Left lung (tissue), 10 donors: ENCODE results near the gene HNRNPK. TPM values are rescaled to one million over a fixed set of nuclear protein-coding genes. Genes with fewer than 3 reads are reported as not detected.

Source experiments
- ATAC-seq: fragments of 200-7000 bp; cut with Tn5 transposase; one replicate; pipeline ENCODE4 v1.9.1; 2020; ENCODE audit warnings: moderate library complexity
- DNase-seq, 4 donors: peaks; one replicate each; pipeline ENCODE4 v3.0.0-alpha.2; 2013 to 2020
- H3K27ac ChIP-seq, 2 donors: fragments of 200-600 bp; sonication (generic) in 1 of 2; one replicate each; pipeline versions ENCODE4 v1.5.0 to v1.8.0; 2020 to 2021
- H3K27me3 ChIP-seq, 2 donors: fragments of 200-600 bp; sonication (generic) in 1 of 2; one replicate each; pipeline versions ENCODE4 v1.5.0 to v1.8.0; 2020 to 2021
- H3K36me3 ChIP-seq, 2 donors: fragments of 200-600 bp; sonication (generic) in 1 of 2; one replicate each; pipeline versions ENCODE4 v1.5.0 to v1.8.0; 2020 to 2021
- H3K4me1 ChIP-seq, 2 donors: fragments of 200-600 bp; one replicate each; pipeline ENCODE4 v1.8.0; 2021
- H3K4me3 ChIP-seq, 2 donors: fragments of 200-600 bp; sonication (generic) in 1 of 2; one replicate each; pipeline versions ENCODE4 v1.5.0 to v1.8.0; 2020 to 2021; ENCODE audit warnings: mild to moderate bottlenecking in 1 of 2
- H3K9me3 ChIP-seq, 2 donors: fragments of 200-600 bp; sonication (generic) in 1 of 2; one replicate each; pipeline versions ENCODE4 v1.5.0 to v1.8.0; 2020 to 2021
- CTCF ChIP-seq, 2 donors: fragments of 200-600 bp; sonication (generic) in 1 of 2; IDR thresholded peaks; one replicate each; pipeline versions ENCODE4 v1.5.0 to v1.8.0; 2021; ENCODE audit warnings: antibody characterized with exemption in 2 of 2
- intact Hi-C, 2 donors: fragments of 100-400 bp; cut with DNase I; formaldehyde crosslinking; loops; one replicate each; pipeline versions ENCODE4 v1.11.2 to v1.14.2; 2022
- polyA plus RNA-seq, 6 donors: library from polyadenylated mRNA; unstranded; fragments of 120-200 nt; gene quantifications; one replicate each; pipeline ENCODE4 v1.2.1, GENCODE V29; 2013; ENCODE audit not compliant: insufficient read length in 6 of 6
- total RNA-seq, 2 donors: library from RNA; stranded (reverse); fragmentation: NEBNext Ultra II Directional; extraction: Animal tissue kit (Norgen Biotek cat#: 25700); gene quantifications; one replicate each; pipeline ENCODE4 v1.2.1, GENCODE V29; 2021
- donor health status: DM: no; HTN: yes; CAD: no.
- donor health status: DM: no; HTN: no; CAD: no.

HNRNPK gene
- total and polyA plus RNA-seq, 8 donors, result 382 to 897 (median 832) TPM

GRCh38 chr9:83964973-83965349 lies 15.1 kb downstream of the HNRNPK start:
- no peaks in the 10 kb centered on the region for H3K4me1 ChIP-seq
- no peaks in the 10 kb centered on the region for H3K9me3 ChIP-seq
- no peak for ATAC-seq
- intact Hi-C loops, result no loop called here
- H3K4me3 ChIP-seq, result no peak overlapping the region
- peaks cover 7 to 42% of the 10 kb centered on the region in 2 donors for H3K36me3 ChIP-seq
- no peak for TF ChIP-seq CTCF (IDR thresholded peaks at IDR 0.05)
- H3K27me3 ChIP-seq, result no peaks in the 10 kb centered on the region
- no peak for DNase-seq
- peak overlapping the region in 1 of 2 donors; percentile 41 for H3K27ac ChIP-seq

- DNase-seq (no peak), ATAC-seq (no peak)
- Histone ChIP-seq H3K36me3 (peaks cover 0 to 14% of the 10 kb centered on the region in 2 donors), H3K27ac (no peak overlapping the region), H3K27me3 (no peaks in the 10 kb centered on the region), H3K4me3 (no peak overlapping the region), H3K4me1 (peaks cover 0 to 7% of the 10 kb centered on the region in 2 donors), H3K9me3 (no peaks in the 10 kb centered on the region)
- no peak for TF ChIP-seq CTCF (IDR thresholded peaks at IDR 0.05)
- intact Hi-C loops, result no loop called here
Measured at GRCh38 chr9:83962165-83962564, 17.9 kb downstream of the HNRNPK start.

GRCh38 chr9:83960991-83961390 lies 19.0 kb downstream of the HNRNPK start:
- H3K27me3 ChIP-seq, result no peaks in the 10 kb centered on the region
- H3K9me3 ChIP-seq, result no peaks in the 10 kb centered on the region
- no peak for DNase-seq
- TF ChIP-seq CTCF (IDR thresholded peaks at IDR 0.05), result no peak
- intact Hi-C loops, result no loop called here
- peaks cover 0 to 2% of the 10 kb centered on the region in 2 donors for H3K36me3 ChIP-seq
- H3K4me1 ChIP-seq, result peaks cover 0 to 10% of the 10 kb centered on the region in 2 donors
- no peak for ATAC-seq
- H3K27ac ChIP-seq, result no peak overlapping the region
- H3K4me3 ChIP-seq, result no peak overlapping the region

GRCh38 chr9:83959061-83959460 lies 21.0 kb downstream of the HNRNPK start:
- Histone ChIP-seq H3K4me3 (no peak overlapping the region), H3K4me1 (peaks cover 0 to 23% of the 10 kb centered on the region in 2 donors), H3K27me3 (no peaks in the 10 kb centered on the region), H3K9me3 (no peaks in the 10 kb centered on the region), H3K36me3 (peaks cover 0 to 9% of the 10 kb centered on the region in 2 donors), H3K27ac (no peak overlapping the region)
- no peak for TF ChIP-seq CTCF (IDR thresholded peaks at IDR 0.05)
- intact Hi-C loops, result no loop called here
- DNase-seq (no peak), ATAC-seq (no peak)

GRCh38 chr9:83957248-83957513 lies 22.8 kb downstream of the HNRNPK start:
- intact Hi-C loops, result no loop called here
- Histone ChIP-seq H3K27me3 (no peaks in the 10 kb centered on the region), H3K27ac (peak overlapping the region; percentile 87 to 91), H3K4me1 (peaks cover 0 to 23% of the 10 kb centered on the region in 2 donors), H3K36me3 (peaks cover 0 to 27% of the 10 kb centered on the region in 2 donors), H3K4me3 (peak overlapping the region; percentile 36 to 57), H3K9me3 (no peaks in the 10 kb centered on the region)
- ATAC-seq, result no peak
- no peak for DNase-seq
- TF ChIP-seq CTCF (IDR thresholded peaks at IDR 0.05), result no peak
